GM12892 (cell line): Measurements from ENCODE around the gene ADAMTSL4.

ENCODE experiments used
- POLR2A ChIP-seq: IDR thresholded peaks from 2 replicates; pipeline ENCODE4 v1.6.1; 2011; ENCODE audit warnings: low read depth, low read length, control low read depth
- POLR2AphosphoS5 ChIP-seq: IDR thresholded peaks from 2 replicates; pipeline ENCODE4 v1.6.1; 2011; ENCODE audit warnings: low read depth, low read length, control low read depth
- TAF1 ChIP-seq: IDR thresholded peaks from 2 replicates; pipeline ENCODE4 v1.6.1; 2011; ENCODE audit warnings: low read depth, mild to moderate bottlenecking, control low read depth, low read length, borderline replicate concordance

- no peak for TF ChIP-seq POLR2AphosphoS5
- TF ChIP-seq TAF1: no peak
- 0 out of 2 replicates have a peak, but pooled peaks have one; percentile 26 for TF ChIP-seq POLR2A
These were observed 27.8 kb downstream of the ADAMTSL4 start for GRCh38 chr1:150576794-150577556.
